Liver (tissue), 9 donors: ENCODE data around the gene LBX1. TPM values are rescaled to one million over a fixed set of nuclear protein-coding genes. Genes with fewer than 3 reads are reported as not detected.

ENCODE experiments used
- DNase-seq: peaks from one replicate; pipeline ENCODE4 v3.0.0-alpha.2; 2017; ENCODE audit warnings: low spot score
- H3K27ac ChIP-seq, 2 donors: one replicate each; pipeline ENCODE4 v1.7.0; 2013; ENCODE audit warnings: inconsistent platforms in 2 of 2, low read length in 2 of 2, control low read depth in 1 of 2, low read depth in 1 of 2, mild to moderate bottlenecking in 1 of 2
- H3K27me3 ChIP-seq, 4 donors: one replicate each; pipeline versions ENCODE4 v1.6.1 to v1.7.0; 2013; ENCODE audit warnings: low read length in 3 of 4, inconsistent platforms in 1 of 4, mild to moderate bottlenecking in 1 of 4, moderate library complexity in 1 of 4; ENCODE audit not compliant: control insufficient read depth in 4 of 4, insufficient read depth in 4 of 4
- H3K36me3 ChIP-seq, 4 donors: one replicate each; pipeline versions ENCODE4 v1.6.1 to v1.7.0; 2013; ENCODE audit warnings: low read length in 3 of 4, mild to moderate bottlenecking in 3 of 4, low read depth in 1 of 4, moderate library complexity in 1 of 4; ENCODE audit not compliant: control insufficient read depth in 4 of 4, insufficient read depth in 3 of 4
- H3K4me1 ChIP-seq, 4 donors: one replicate each; pipeline versions ENCODE4 v1.6.1 to v1.7.0; 2013; ENCODE audit warnings: low read length in 3 of 4, mild to moderate bottlenecking in 3 of 4, moderate library complexity in 1 of 4; ENCODE audit not compliant: control insufficient read depth in 4 of 4, insufficient read depth in 4 of 4
- H3K4me3 ChIP-seq, 3 donors: one replicate each; pipeline versions ENCODE4 v1.6.1 to v1.7.0; 2013; ENCODE audit warnings: low read length in 3 of 3, control low read depth in 1 of 3, low read depth in 1 of 3, mild to moderate bottlenecking in 1 of 3
- H3K9ac ChIP-seq, 2 donors: one replicate each; pipeline ENCODE4 v1.7.0; 2013; ENCODE audit warnings: low read length in 2 of 2, mild to moderate bottlenecking in 2 of 2, moderate library complexity in 2 of 2, control low read depth in 1 of 2, low read depth in 1 of 2
- H3K9me3 ChIP-seq, 4 donors: one replicate each; pipeline versions ENCODE4 v1.6.1 to v1.7.0; 2013; ENCODE audit warnings: low read length in 3 of 4; ENCODE audit not compliant: control insufficient read depth in 4 of 4
- FOXA1 ChIP-seq: IDR thresholded peaks from 2 replicates; pipeline ENCODE4 v1.6.1; 2016; ENCODE audit warnings: antibody characterized with exemption
- FOXA2 ChIP-seq: IDR thresholded peaks from 2 replicates; pipeline ENCODE4 v1.6.1; 2016; ENCODE audit warnings: antibody characterized with exemption
- GABPA ChIP-seq, 2 donors: IDR thresholded peaks in 1 of 2; conservative IDR thresholded peaks in 1 of 2; 2 replicates each; pipeline ENCODE4 v1.6.1; 2016; ENCODE audit warnings: antibody characterized with exemption in 2 of 2, mild to moderate bottlenecking in 1 of 2, moderate library complexity in 1 of 2
- HNF4A ChIP-seq, 2 donors: conservative IDR thresholded peaks; 2 replicates each; pipeline ENCODE4 v1.6.1; 2016; ENCODE audit warnings: antibody characterized with exemption in 2 of 2, mild to moderate bottlenecking in 2 of 2
- HNF4G ChIP-seq: IDR thresholded peaks from 2 replicates; pipeline ENCODE4 v1.6.1; 2016; ENCODE audit warnings: antibody characterized with exemption
- JUND ChIP-seq, 2 donors: IDR thresholded peaks; 2 replicates each; pipeline ENCODE4 v1.6.1; 2016; ENCODE audit warnings: antibody characterized with exemption in 2 of 2
- NR2F2 ChIP-seq: IDR thresholded peaks from 2 replicates; pipeline ENCODE4 v1.6.1; 2016; ENCODE audit warnings: antibody characterized with exemption
- RAD21 ChIP-seq, 2 donors: IDR thresholded peaks; 2 replicates each; pipeline ENCODE4 v1.6.1; 2016; ENCODE audit warnings: antibody characterized with exemption in 2 of 2, mild to moderate bottlenecking in 2 of 2
- REST ChIP-seq: IDR thresholded peaks from 2 replicates; pipeline ENCODE4 v1.6.1; 2016; ENCODE audit warnings: antibody characterized with exemption, mild to moderate bottlenecking
- RXRA ChIP-seq, 2 donors: IDR thresholded peaks; 2 replicates each; pipeline ENCODE4 v1.6.1; 2017 to 2018; ENCODE audit warnings: antibody characterized with exemption in 2 of 2, mild to moderate bottlenecking in 1 of 2
- YY1 ChIP-seq: IDR thresholded peaks from 2 replicates; pipeline ENCODE4 v1.6.1; 2016; ENCODE audit warnings: antibody characterized with exemption, mild to moderate bottlenecking
- ZBTB33 ChIP-seq: IDR thresholded peaks from 2 replicates; pipeline ENCODE4 v1.6.1; 2016; ENCODE audit warnings: antibody characterized with exemption
- WGBS: extraction: QIAGEN DNeasy Blood & Tissue Kit; methylation state at CpG from one replicate; pipeline ENCODE4 v1.1.7; 2013; 5-methylcytosine and 5-hydroxymethylcytosine counted together
- polyA plus RNA-seq, 2 donors: library from polyadenylated mRNA; stranded (reverse) in 1 of 2; unstranded in 1 of 2; fragments of 200-250 nt in 1 of 2; fragments of >200 nt in 1 of 2; fragmentation: Nextera tagmentation in 1 of 2; extraction: Ambion mirVana in 1 of 2; gene quantifications; one replicate each; pipeline versions ENCODE4 v1.2.1 to v1.2.3, GENCODE V29; 2013 to 2015
- total RNA-seq, 2 donors: library from RNA; depleted of rRNA; stranded (reverse); fragments of >200 nt; gene quantifications; one replicate each; pipeline ENCODE4 v1.2.3, GENCODE V29; 2014
- TF ChIP-seq, protein P1 (sequence below): IDR thresholded peaks from 2 replicates; pipeline ENCODE4 v1.6.1; 2016; ENCODE audit warnings: antibody characterized with exemption
- TF ChIP-seq, protein P2 (sequence below): fragments of 150-350 bp; IDR thresholded peaks from 2 replicates; pipeline ENCODE4 v1.5.1; 2017; ENCODE audit warnings: improper control_type of control experiment, low read depth, low read length; ENCODE audit not compliant: missing input control
- donor health status: healthy.
- donor health status: healthy.
- donor health status: healthy.
- donor health status: healthy.
- donor health status: healthy.

LBX1 gene
- total and polyA plus RNA-seq, 4 donors = not detected

DNA sequence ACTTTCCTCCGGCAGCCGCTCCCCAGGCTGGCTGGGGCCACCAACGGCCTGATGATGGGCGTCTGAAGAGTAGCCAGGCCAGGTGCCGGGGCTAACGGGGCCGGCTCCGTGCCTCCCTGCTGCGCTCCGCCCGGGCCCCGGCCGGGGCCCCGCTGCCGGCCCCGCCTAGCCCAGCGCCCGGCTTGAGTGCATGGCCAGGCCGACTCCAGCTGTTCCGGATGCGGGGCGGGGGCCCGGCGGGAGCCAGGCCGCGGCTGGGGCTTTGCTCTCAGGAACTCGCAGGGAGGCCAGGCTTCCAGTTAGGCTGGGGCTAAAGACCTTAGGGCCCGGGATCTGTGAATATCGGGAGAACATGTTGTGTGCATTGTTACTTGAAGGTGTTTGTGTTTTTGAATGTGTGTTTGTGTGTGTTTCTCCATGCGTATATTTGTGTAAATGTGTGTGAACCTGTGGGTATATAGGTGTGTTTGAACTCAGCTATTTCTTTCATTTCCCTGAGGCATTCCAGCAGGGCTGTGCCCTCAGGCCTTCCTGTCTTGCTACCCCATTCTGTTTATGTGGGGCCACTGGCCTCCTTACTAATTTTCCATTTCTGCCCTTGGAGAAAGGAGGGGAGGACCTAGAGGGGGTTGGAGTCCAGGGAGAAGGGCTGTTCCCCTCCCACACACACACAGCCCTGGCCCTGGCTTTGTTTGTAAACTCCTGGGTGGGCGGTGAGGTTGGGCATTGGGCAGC, 1.1 kb upstream of the LBX1 start:
- WGBS = 6% methylated on average over 31 of the region's 31 CpGs
- Histone ChIP-seq H3K4me3 (no peak overlapping the region), H3K9ac (no peak overlapping the region), H3K27ac (no peak overlapping the region), H3K4me1 (peaks cover 12 to 36% (median 15%) of the 10 kb centered on the region in 4 donors), H3K27me3 (peaks cover 5 to 47% (median 30%) of the 10 kb centered on the region in 4 donors), H3K36me3 (no peaks in the 10 kb centered on the region), H3K9me3 (no peaks in the 10 kb centered on the region)
- DNase-seq = no peak
- no peak for TF ChIP-seq RXRA (IDR thresholded peaks at IDR 0.05)
- TF ChIP-seq FOXA1 = no peak
- TF ChIP-seq HNF4A (conservative IDR thresholded peaks at IDR 0.05) = no peak
- TF ChIP-seq NR2F2 = no peak
- TF ChIP-seq REST = no peak
- TF ChIP-seq, protein P1, sequence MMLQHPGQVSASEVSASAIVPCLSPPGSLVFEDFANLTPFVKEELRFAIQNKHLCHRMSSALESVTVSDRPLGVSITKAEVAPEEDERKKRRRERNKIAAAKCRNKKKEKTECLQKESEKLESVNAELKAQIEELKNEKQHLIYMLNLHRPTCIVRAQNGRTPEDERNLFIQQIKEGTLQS = no peak
- TF ChIP-seq FOXA2 = no peak

DNA sequence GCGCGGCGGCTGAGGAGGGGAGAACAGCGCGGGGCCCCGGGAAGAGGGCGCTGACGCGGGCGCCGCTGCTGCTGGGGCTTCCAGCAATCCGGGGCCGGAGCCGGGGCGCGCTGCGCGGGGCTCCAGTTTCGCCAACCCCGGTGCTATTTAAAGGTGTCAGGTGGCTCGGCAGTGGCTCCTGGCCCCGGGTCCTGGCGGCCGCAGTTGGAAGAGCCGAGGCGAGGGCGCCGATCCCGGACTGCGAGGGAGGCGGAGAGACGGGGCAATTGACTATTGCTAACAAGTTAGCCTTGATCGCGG, 347 bp downstream of the LBX1 start:
- no peak overlapping the region for H3K4me3 ChIP-seq
- no peak overlapping the region for H3K9ac ChIP-seq
- TF ChIP-seq, protein P1 = no peak

GRCh38 chr10:101228153-101228965, 904 bp downstream of the LBX1 start:
- TF ChIP-seq REST (no peak), HNF4G (no peak), ZBTB33 (no peak), JUND (IDR thresholded peaks at IDR 0.05) (no peak), FOXA2 (no peak), YY1 (no peak), GABPA (IDR thresholded peaks at IDR 0.05 in 1 of 2, conservative IDR thresholded peaks at IDR 0.05 in 1 of 2) (no peak), RAD21 (IDR thresholded peaks at IDR 0.05) (no peak)
- TF ChIP-seq, protein P2, sequence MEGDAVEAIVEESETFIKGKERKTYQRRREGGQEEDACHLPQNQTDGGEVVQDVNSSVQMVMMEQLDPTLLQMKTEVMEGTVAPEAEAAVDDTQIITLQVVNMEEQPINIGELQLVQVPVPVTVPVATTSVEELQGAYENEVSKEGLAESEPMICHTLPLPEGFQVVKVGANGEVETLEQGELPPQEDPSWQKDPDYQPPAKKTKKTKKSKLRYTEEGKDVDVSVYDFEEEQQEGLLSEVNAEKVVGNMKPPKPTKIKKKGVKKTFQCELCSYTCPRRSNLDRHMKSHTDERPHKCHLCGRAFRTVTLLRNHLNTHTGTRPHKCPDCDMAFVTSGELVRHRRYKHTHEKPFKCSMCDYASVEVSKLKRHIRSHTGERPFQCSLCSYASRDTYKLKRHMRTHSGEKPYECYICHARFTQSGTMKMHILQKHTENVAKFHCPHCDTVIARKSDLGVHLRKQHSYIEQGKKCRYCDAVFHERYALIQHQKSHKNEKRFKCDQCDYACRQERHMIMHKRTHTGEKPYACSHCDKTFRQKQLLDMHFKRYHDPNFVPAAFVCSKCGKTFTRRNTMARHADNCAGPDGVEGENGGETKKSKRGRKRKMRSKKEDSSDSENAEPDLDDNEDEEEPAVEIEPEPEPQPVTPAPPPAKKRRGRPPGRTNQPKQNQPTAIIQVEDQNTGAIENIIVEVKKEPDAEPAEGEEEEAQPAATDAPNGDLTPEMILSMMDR = no peak
- no peak for DNase-seq
- Histone ChIP-seq H3K4me1 (peaks cover 21 to 51% (median 22%) of the 10 kb centered on the region in 4 donors), H3K27ac (no peak overlapping the region), H3K9me3 (no peaks in the 10 kb centered on the region), H3K4me3 (no peak overlapping the region), H3K27me3 (peaks cover 5 to 53% (median 31%) of the 10 kb centered on the region in 4 donors), H3K9ac (no peak overlapping the region), H3K36me3 (no peaks in the 10 kb centered on the region)
- 5% methylated on average over 82 of the region's 82 CpGs for WGBS

More for the DNA sequence above, 347 bp downstream of the LBX1 start:
- no peak for DNase-seq
- Histone ChIP-seq H3K36me3 (no peaks in the 10 kb centered on the region), H3K4me1 (peaks cover 17 to 45% (median 20%) of the 10 kb centered on the region in 4 donors), H3K27me3 (peaks cover 5 to 50% (median 27%) of the 10 kb centered on the region in 4 donors), H3K9me3 (no peaks in the 10 kb centered on the region), H3K27ac (no peak overlapping the region)
- WGBS = 3% methylated on average over 34 of the region's 34 CpGs
